Measurements from ENCODE around the gene FBN1.

FBN1 gene

DNA sequence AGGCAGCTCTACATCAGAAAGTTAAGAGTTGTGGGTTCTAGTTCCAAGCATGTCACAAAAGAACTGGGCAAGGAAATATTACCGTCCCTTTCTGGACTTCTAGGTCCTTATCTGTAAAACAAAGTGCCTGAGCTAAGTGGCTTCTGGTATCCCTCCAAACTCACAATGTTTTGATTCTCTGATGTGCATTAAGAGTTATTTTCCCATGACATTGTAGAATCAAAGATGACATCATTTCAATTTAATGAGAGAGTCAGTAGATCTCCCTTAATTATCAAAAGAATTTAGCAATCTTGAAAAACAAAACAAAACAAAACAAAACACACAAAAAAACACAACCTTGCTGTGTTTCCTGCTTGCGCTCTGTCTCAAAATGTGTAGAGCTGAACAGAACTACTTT, 225.6 kb downstream of the FBN1 start:
- no peak for DNase-seq

DNA sequence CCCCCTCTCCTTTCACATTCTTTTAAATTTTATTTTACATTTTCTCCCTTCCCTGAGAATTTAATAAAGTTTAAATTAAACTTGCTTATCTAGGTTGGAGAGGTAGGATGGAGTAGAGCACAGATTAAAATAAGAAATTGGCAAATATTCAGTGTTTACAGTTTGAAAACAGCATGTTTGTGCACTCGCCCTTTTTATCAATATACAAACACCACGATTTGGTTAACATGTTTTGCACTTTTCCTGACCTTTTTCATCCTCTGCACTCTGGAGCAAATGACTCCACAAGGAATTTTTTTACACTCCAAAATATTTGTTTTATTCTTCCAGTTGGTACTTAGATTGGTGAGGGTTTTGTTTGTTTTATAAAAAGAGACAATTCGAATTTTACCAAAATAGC, 227.2 kb downstream of the FBN1 start:
- no peak for DNase-seq

- DNase-seq: no peak
Observed at GRCh38 chr15:48416301-48416700, 229.2 kb downstream of the FBN1 start.

DNA sequence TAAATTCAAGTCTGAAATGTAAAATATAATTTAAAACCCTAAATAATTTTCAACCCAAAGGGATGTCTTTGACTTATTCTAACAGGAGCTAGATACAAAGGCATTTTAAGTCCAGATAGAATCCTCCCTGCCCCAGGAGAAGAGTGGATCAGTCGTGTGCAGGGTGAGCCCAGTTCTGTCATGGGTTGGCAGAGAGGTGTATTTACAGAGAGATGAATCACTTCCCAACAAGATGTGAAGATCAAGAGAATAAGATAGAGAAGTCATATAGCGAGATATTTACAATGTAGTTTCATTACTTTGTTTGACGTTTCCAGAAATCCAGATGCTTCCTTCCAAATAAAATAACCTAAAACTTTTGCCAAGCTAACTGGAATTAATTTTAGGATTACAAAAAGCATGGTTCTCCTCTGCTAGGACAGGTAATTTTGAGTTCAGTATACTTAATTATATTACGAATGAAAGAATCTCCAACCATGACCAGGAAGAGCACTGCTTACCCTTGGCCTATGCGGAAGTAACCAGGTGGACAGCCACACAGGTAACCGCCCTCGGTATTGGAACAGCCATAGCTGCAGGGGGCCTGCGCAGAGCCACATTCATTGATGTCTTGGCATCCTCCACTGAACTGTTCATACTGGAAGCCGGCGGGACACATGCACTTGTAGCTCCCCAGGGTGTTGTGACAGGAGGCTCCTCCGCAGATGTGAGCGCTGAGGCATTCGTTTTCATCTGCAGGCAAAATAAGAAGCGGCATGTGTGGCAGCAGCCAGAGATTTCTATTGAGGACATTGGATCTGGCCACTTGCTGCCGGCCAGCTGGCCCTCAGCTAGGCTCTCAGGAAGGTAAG, 230.2 kb downstream of the FBN1 start:
- no peak for DNase-seq

- no peak for DNase-seq
Observed at GRCh38 chr15:48414015-48414414, 231.5 kb downstream of the FBN1 start.

- no peak for DNase-seq
Observed at GRCh38 chr15:48413304-48413703, 232.2 kb downstream of the FBN1 start.

DNA sequence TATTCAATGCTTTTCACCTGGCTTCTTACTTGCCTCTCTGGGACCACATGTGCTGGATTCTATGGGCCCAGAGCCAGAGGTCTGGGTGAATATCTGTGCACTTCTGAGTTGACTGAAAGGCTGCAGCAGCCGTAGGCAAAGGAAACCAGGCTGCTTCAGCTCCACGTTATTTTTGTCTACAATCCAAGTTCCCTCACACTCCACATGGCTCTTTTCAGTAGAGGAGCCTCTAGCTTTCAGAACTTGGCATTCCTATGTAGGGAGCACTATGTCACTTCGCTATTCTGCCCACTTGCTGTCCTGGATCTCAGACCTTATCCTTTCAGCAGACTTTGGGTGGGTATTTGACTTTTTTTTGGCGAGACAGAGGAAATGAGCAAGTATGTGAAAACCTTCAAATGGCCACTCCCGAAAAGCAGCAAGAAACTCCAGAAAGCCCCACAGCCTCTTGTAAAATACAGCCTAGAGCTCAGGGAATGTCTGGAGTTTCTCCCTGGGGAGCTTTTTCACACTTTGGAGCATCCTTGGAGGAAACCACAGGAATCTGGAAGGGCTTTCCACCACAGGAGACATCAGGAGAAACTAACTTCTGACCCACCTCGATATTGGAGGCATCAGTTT, 233.4 kb downstream of the FBN1 start:
- DNase-seq: no peak

DNA sequence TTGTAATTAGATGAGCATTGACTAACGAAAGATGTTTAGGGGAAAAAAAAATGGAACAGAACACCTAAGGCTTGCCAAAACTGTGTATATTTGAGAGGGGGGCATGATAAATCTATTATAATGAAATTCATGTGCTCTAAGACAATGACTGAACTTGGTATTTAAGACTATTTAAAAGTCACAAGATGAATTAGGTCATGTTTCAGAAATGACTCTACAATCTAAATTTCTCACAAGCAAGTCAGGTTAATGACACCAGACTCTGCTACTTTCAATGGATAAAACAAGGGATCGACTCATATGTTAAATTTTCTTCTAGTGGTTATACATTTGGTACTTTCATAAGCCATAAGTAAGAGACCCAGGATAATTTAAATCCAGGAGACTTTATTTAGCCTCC, 235.9 kb downstream of the FBN1 start:
- DNase-seq: no peak

DNA sequence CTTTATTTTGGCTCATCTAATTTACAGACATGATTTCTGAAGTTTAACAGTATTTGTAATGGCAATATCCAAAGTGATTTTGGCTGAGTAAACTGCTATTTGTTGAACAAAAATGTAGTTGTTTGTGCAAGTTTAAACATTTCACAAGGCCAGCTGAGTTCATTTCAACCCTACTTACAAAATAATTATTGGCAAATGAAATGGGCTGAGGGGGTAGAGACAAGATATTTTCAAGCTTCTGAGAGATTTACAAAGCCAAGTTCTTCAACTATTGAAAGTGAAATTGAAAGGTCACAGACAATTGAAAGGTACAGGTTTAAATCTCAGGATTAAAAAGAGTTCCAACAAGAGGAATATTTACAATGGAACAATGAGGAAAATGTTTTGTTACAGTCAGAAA, 237.2 kb downstream of the FBN1 start:
- no peak for DNase-seq

DNA sequence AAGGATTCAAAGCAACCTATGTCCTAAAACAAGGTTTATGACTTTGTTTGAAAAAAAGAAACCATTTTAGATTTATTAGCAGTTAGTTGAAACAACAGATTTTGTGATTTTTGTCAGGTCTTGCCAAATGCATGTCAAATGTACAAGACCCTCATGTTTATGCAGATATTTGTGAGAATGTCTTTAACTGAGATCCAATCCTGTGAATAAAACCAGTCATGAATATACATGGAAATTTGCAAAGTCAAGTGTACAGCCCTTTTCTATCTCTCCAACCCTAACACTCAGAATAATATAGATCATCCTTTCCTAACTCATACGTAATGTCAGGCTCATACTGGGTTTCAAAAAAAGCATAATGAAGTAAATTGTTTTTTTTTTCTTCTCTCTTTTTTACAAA, 237.9 kb downstream of the FBN1 start:
- no peak for DNase-seq

GRCh38 chr15:48406911-48407310, 238.6 kb downstream of the FBN1 start:
- DNase-seq: no peak

DNA sequence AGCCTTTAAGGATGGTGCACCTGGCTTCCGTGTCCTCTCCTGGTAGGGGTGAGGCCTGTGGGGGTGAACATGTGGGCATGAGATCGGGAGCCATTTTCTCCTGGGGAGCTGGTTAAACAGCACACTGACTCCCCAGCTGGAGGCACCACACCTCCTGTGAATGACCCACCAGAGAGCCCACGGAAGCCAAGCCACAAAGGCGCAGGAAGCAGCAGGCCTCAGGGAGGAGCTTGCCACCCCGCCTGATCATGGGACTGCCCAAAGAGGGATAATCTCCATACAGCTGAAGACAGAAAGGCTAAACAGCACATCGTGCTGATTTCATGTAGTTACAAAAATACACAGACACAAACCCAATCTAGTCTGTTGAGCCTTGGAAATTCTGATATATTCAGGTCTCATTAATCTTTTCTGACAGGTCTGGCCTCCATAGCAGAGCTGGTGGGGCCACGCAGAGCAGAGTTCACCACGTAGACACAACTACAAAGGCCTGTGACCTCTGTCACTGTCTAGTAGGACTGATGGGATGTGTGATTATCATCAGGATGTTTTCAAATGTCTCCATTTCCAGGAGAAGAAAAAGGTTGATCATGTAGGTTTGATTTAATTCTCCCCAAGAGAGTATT, 239.1 kb downstream of the FBN1 start:
- DNase-seq: no peak

GRCh38 chr15:48402427-48403177, 242.9 kb downstream of the FBN1 start:
- DNase-seq: no peak

DNA sequence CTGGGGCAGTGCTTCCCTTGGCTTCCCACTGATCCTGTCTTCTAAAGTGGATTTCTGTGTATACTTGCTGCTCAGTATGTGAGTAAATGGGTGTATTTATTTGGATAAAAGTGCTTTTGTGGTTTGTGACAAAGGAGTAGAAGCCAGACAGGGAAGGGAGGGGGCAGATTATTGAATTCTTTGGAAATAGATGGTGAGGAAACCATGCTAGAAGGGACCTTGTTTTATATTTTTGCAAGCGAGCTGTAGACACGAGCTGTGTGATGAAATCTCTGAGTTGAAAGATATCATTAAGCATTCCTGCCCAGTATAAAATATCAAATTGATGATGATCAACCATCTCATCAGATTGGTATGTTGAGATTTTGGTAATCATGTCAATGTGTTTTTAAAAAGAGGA, 245.4 kb downstream of the FBN1 start:
- no peak for DNase-seq

DNA sequence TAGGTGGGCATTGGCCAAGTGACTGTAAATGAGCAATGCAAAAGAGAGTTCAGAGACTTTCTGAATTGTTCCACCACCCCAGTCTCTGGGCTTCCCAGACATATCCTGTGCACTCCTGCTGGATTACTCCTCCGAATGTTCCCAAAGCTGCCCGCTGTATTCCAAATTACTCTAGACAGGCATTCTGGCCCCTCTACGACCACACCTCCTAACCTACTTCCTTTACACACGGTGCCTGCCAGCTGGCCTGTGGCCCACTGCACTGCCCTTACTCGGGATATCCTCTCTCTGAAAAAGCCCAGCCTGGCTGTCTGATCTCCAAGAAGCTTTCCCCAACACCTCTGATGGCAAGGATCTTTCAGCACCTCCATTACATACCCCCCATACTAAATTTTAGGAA, 247.7 kb downstream of the FBN1 start:
- no peak for DNase-seq

- DNase-seq: no peak
Observed at GRCh38 chr15:48396020-48396419, 249.5 kb downstream of the FBN1 start.

DNA sequence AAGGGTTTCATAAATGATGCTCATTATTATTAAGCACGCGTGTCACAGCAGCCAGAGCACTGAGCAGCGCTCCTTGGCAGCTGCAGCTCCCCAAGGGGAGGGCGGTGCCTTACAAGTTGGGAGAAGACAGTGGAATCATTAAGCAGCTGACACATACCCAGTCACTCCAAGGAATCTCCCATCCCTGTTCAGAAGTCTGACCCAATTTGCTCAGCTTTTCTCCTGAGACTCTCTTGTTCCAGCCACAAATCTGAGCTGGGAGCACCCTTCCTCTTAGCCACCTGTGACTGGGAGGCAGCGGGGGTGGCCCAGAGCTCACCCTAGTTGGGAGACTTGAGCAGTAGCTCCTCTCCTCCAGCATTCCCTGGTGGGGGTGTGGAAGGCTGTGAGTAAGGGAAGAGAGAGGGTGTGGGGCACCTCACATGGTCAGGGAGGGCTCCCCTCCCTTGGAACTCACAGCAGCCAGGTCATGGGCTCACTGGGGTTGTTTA, 249.9 kb downstream of the FBN1 start:
- DNase-seq: no peak

DNA sequence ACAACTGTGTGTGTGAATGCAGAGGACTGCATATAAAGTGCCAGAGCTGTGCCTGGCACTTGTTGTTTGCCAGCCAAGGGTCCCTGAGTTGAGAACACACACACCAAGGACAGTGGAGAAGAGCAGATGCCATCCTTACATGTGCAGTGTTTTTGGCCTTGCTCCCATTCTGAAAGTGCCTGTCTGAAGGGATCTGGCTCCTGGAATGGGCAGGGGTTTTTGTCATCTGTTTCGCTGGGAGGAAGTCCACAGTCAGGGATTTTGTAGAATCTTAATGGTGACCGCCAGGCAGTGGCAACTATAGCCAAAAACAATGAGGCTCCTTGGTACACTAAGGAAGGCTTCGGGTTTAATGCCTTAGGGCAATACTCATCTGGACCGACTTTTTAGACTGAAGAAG, 250.5 kb downstream of the FBN1 start:
- DNase-seq: no peak

DNA sequence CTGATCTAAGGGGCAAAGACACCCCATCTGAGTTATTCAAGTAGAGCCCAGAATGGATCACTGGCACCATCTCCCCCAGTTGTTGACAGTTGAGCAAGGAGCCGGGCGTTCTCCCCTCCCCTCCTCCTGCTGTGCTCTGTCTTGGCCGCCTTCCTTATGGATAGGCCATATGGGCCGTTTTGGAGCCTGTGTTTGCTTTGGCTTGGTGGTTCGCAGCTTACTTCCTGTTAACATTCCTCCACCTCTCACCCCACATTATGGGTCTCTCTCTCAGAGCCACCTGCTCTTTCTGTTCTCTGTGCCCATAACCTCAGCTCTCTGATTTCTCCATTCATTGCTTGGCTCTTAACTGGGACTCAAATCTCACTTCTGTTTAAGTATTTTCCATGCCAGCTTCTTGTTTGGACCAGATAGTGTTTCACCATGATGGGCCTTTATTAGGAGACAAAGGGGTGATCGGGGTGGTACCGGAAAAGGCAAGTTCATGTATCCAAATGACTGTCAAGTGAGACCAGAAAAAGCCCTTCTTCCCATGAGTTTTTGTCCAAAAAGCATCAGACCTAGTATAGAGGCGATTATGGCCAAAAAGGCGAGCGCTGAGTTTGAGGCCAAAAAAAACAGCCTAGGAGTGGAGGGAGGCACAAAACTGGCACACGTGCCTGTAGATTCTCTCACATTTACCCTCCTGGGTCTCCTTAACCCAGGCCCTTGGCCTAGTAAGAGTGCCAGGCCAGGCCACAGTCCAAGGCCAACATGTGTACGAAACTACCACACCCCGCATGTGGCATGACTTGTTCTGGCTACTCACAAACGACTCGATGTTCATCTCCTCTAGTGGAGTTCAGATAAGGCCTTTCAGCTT, 251.6 kb downstream of the FBN1 start:
- no peak for DNase-seq

DNA sequence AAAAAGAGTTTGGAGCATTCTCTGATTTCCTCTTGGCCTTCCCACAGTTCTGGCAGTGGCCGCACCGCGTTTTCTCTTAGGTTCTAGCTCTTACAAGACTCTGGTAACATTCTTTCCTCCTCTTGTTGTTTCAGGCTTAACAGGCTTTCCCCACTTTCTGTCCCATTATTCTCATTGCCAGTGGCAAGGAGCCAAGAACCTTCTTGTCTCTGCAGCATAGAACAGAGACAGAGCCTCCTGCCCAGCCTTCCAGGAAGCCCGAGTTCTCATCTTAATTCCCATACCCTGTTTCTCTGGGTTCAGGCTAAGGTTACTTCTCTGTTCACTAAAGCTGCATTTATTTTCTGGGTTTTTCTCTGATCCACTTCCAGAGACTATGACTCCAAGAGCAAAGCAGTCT, 253.2 kb downstream of the FBN1 start:
- DNase-seq: no peak

DNA sequence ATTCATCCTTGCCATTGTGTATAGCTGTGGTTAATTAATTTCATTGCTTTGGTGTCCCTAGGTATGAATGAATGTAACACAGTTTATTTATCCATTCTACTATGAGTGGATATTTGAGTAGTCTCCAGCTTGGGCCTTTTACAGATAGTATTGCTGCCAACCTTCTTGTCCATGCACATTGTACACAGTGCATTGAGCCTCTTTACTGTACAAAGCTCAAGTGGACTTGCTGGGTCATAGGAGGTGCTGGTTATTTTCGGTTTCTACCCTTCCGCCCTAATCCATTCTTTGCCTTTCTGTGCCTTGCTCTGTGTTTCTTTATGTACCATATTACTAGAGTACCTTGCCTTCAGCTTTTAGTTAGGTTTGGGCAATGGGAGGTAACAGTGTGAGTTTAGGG, 253.6 kb downstream of the FBN1 start:
- no peak for DNase-seq

DNA sequence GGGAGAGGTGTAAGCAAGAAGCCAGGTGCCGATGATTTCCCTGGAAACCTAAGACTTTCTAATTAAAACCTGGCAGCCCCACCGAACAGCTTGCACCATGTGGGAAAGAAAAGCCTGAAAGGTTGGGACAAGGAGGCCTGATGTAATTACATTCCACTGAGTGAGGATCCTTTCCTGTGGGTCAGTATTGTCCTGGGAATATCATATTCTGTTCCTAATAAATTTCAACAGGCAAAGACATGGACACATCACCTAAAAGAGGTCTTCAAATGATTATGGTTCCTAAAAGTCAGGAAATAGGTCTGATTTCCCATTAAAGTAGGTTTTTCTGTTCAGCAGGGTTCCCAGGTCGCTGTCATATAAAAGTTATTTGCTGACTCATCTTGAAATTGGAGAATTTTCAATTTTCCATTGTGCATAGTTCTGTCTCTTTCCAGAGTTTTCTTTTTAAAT, 255.8 kb downstream of the FBN1 start:
- DNase-seq: no peak
